K562 (cell line): Measurements from ENCODE around the gene GPR42. TPM values are rescaled to one million over a fixed set of nuclear protein-coding genes. Genes with fewer than 3 reads are reported as not detected.
A peak's percentile ranks its signal among the peaks of the same experiment; 100 is the strongest.

Experiments used
- ATAC-seq: fragments of 200-7000 bp; cut with Tn5 transposase; 3 replicates; pipeline ENCODE4 v1.9.1; 2020; ENCODE audit warnings: moderate library complexity
- BruUV-seq: library from RNA; stranded (reverse); fragments of 400-500 nt; replicated peaks from 2 replicates; lab custom pipeline; 2021; lab: Mats Ljungman, UMichigan
- CTCF ChIA-PET: fragments of 300-600 bp; formaldehyde crosslinking; extraction: SDS; loops from one replicate; lab custom pipeline; 2021; ENCODE audit warnings: low intra/inter-chr PET ratio; lab: Yijun Ruan, JAX
- POLR2A ChIA-PET: fragments of 300-600, 350-650 bp; sonication (Branson Sonifier 250); formaldehyde crosslinking; extraction: SDS; loops from one replicate; lab custom pipeline; 2021; ENCODE audit warnings: antibody characterized with exemption, inconsistent platforms; lab: Yijun Ruan, JAX
- DNase-seq, 4 experiments: peaks; one replicate each; pipeline versions ENCODE4 v3.0.0 to v3.0.0-alpha.2; 2011 to 2018; ENCODE audit warnings: low spot score in 3 of 4, mixed read lengths in 3 of 4; ENCODE audit errors: extremely low read depth in 1 of 4
- FAIRE-seq: peaks from 2 replicates; lab custom pipeline; 2011; peaks lifted over from hg19 to GRCh38; lab: Jason Lieb, UNC
- H2AFZ ChIP-seq: 2 replicates; pipeline ENCODE4 v1.6.0; 2011; ENCODE audit warnings: low read depth, low read length, control low read depth, inconsistent platforms
- H3K27ac ChIP-seq: fragments of 200-600 bp; 3 replicates; pipeline ENCODE4 v1.8.0; 2011; ENCODE audit warnings: low read depth, mild to moderate bottlenecking, control low read depth, inconsistent platforms, low read length, moderate library complexity, mixed read lengths; ENCODE audit errors: extremely low read depth
- H3K27me3 ChIP-seq, 2 experiments: fragments of 300-600 bp in 1 of 2; 2 replicates in 1 of 2; 3 replicates in 1 of 2; pipeline versions ENCODE4 v1.6.0 to v1.8.0; 2011; ENCODE audit warnings: inconsistent platforms in 2 of 2, low read length in 2 of 2, mild to moderate bottlenecking in 1 of 2, mixed read lengths in 1 of 2, moderate library complexity in 1 of 2; ENCODE audit not compliant: control insufficient read depth in 2 of 2, insufficient read depth in 2 of 2
- H3K36me3 ChIP-seq: fragments of 300-600 bp; 3 replicates; pipeline ENCODE4 v1.8.0; 2011; ENCODE audit warnings: mild to moderate bottlenecking, low read length, inconsistent platforms; ENCODE audit not compliant: control insufficient read depth, insufficient read depth
- H3K4me1 ChIP-seq, 2 experiments: fragments of 200-600 bp in 1 of 2; replicated peaks in 1 of 2; 2 replicates in 1 of 2; 3 replicates in 1 of 2; pipeline versions ENCODE4 v1.5.1 to v1.8.0; 2011; ENCODE audit warnings: inconsistent platforms in 2 of 2, low read length in 2 of 2, mild to moderate bottlenecking in 1 of 2, mixed read lengths in 1 of 2, moderate library complexity in 1 of 2; ENCODE audit not compliant: control insufficient read depth in 2 of 2, insufficient read depth in 2 of 2
- H3K4me2 ChIP-seq: 2 replicates; pipeline ENCODE4 v1.6.1; 2011; ENCODE audit warnings: low read length, control low read depth, inconsistent platforms, mixed read lengths; ENCODE audit not compliant: insufficient read depth
- H3K4me3 ChIP-seq: fragments of 200-600 bp; sonication (generic), shearing (Covaris generic); 2 replicates; pipeline ENCODE4 v1.5.1; 2016; ENCODE audit warnings: control low read depth, inconsistent platforms
- H3K79me2 ChIP-seq: fragments of 200-600 bp; 3 replicates; pipeline ENCODE4 v1.8.0; 2011; ENCODE audit warnings: low read length, inconsistent platforms; ENCODE audit not compliant: control insufficient read depth, insufficient read depth
- H3K9ac ChIP-seq, 2 experiments: 2 replicates each; pipeline versions ENCODE4 v1.6.0 to v1.6.1; 2011; ENCODE audit warnings: low read depth in 2 of 2, low read length in 2 of 2, control low read depth in 1 of 2, inconsistent platforms in 1 of 2, mild to moderate bottlenecking in 1 of 2, mixed read lengths in 1 of 2; ENCODE audit not compliant: insufficient read depth in 1 of 2
- H3K9me1 ChIP-seq: one replicate; pipeline ENCODE4 v1.6.0; 2011; ENCODE audit warnings: inconsistent platforms, mild to moderate bottlenecking, low read length, moderate library complexity; ENCODE audit not compliant: control insufficient read depth, insufficient read depth
- H3K9me3 ChIP-seq: replicated peaks from 2 replicates; pipeline ENCODE4 v1.5.1; 2011; ENCODE audit warnings: low read depth, low read length, inconsistent platforms; ENCODE audit not compliant: control insufficient read depth, insufficient read depth
- H4K20me1 ChIP-seq: replicated peaks from 2 replicates; pipeline ENCODE4 v1.6.1; 2011; ENCODE audit warnings: low read length, inconsistent platforms, mixed read lengths; ENCODE audit not compliant: control insufficient read depth, insufficient read depth
- ARID1B ChIP-seq: fragments of 450-650 bp; IDR thresholded peaks from 2 replicates; pipeline ENCODE4 v1.6.1; 2016; ENCODE audit warnings: antibody characterized with exemption, mild to moderate bottlenecking, inconsistent platforms
- CBX2 ChIP-seq: fragments of 200-600 bp; sonication (generic); IDR thresholded peaks from one replicate; pipeline ENCODE4 v1.6.1; 2012; ENCODE audit warnings: mild to moderate bottlenecking, low read length, inconsistent platforms; ENCODE audit not compliant: insufficient read depth, poor library complexity, severe bottlenecking
- HDAC1 ChIP-seq, 2 experiments: fragments of 450-650 bp; IDR thresholded peaks; 2 replicates each; pipeline ENCODE4 v1.6.1; 2016 to 2017; ENCODE audit warnings: inconsistent platforms in 1 of 2, mild to moderate bottlenecking in 1 of 2, moderate library complexity in 1 of 2
- MNT ChIP-seq, 2 experiments: fragments of 450-650 bp; conservative IDR thresholded peaks; 2 replicates each; pipeline ENCODE4 v1.6.1; 2017; ENCODE audit warnings: mild to moderate bottlenecking in 2 of 2, moderate library complexity in 2 of 2
- SREBF2 ChIP-seq: sonication (generic); formaldehyde crosslinking; IDR thresholded peaks from 2 replicates; pipeline ENCODE4 v1.4.0; 2020; ENCODE audit warnings: mild to moderate bottlenecking, missing genetic modification reagents
- ZBTB40 ChIP-seq, 2 experiments: fragments of 450-650 bp in 1 of 2; sonication (generic) in 1 of 2; formaldehyde crosslinking in 1 of 2; IDR thresholded peaks; 2 replicates each; pipeline versions ENCODE4 v1.7.1 to v1.9.0; 2016 to 2022; ENCODE audit warnings: inconsistent platforms in 1 of 2, mild to moderate bottlenecking in 1 of 2, missing genetic modification reagents in 1 of 2
- WGBS: fragments of 100-300 bp; shearing (Covaris generic); methylation state at CpG from one replicate; pipeline ENCODE4 v1.1.6; 2016; ENCODE audit warnings: low coverage, mixed read lengths; ENCODE audit not compliant: insufficient coverage; ENCODE audit errors: missing lambda C conversion rate; 5-methylcytosine and 5-hydroxymethylcytosine counted together
- in situ Hi-C: fragments of 300-500 bp; cut with MboI; formaldehyde crosslinking; loops from 4 replicates; pipeline ENCODE4 v1.15.0; 2018; ENCODE audit warnings: inconsistent platforms, mixed read lengths
- intact Hi-C: fragments of 100-400 bp; cut with micrococcal nuclease; formaldehyde crosslinking; loops from 2 replicates; pipeline ENCODE4 v1.14.2; 2022
- polyA plus RNA-seq, 8 experiments: library from polyadenylated mRNA; depleted of rRNA in 4 of 8; stranded (reverse) in 5 of 8; unstranded in 3 of 8; fragments of >200 nt; fragmentation: Nextera tagmentation in 2 of 8; fragmentation: Illumina TruSeq in 1 of 8; extraction: Ambion mirVana in 2 of 8; extraction: Trizol in 1 of 8; gene quantifications; 2 replicates each; pipeline versions ENCODE4 v1.2.1 to v1.2.3, GENCODE V29; 2011 to 2014; ENCODE audit warnings: inconsistent platforms in 1 of 8, missing spikeins in 1 of 8
- total RNA-seq, 7 experiments: library from RNA; depleted of rRNA in 6 of 7; stranded (reverse); fragments of >200 nt in 6 of 7; fragmentation: Illumina TruSeq in 2 of 7; extraction: Trizol in 2 of 7; gene quantifications; 2 replicates each; pipeline versions ENCODE4 v1.2.1 to v1.2.3, GENCODE V29; 2011 to 2021; ENCODE audit warnings: low replicate concordance in 1 of 7

Gene GPR42
- total and polyA plus RNA-seq, 9 of the 15 experiments (the other 6 are each of a cell fraction or from before 2014, with no cell fraction given): not detected

GRCh38 chr19:35389192-35389861, 18.5 kb downstream of the GPR42 start (continued):
- TF ChIP-seq HDAC1 (IDR thresholded peaks at IDR 0.05): peak in 1 of 2 experiments; percentile 36; a peak in 2 of 4 replicates

GRCh38 chr19:35392742-35393715, 22.2 kb downstream of the GPR42 start:
- H3K9me1 ChIP-seq: no peaks in the 10 kb centered on the region
- in situ Hi-C loops: no loop called here
- no peak for FAIRE-seq
- H3K79me2 ChIP-seq: no peaks in the 10 kb centered on the region
- H3K27ac ChIP-seq: no peak overlapping the region
- WGBS: 51% methylated on average over 5 of the region's 5 CpGs
- POLR2A ChIA-PET: no interaction called here
- H2AFZ ChIP-seq: no peak overlapping the region
- no peaks in the 10 kb centered on the region; a peak in 1 of 5 replicates for H3K27me3 ChIP-seq
- H3K4me3 ChIP-seq: no peak overlapping the region
- intact Hi-C loops: no loop called here
- no peak for DNase-seq
- H3K9me3 ChIP-seq: no peaks in the 10 kb centered on the region
- no TSS peak for BruUV-seq
- no peaks in the 10 kb centered on the region for H3K36me3 ChIP-seq
- no peaks in the 10 kb centered on the region for H4K20me1 ChIP-seq
- no peak overlapping the region for H3K4me2 ChIP-seq
- CTCF ChIA-PET: no interaction called here
- peaks cover 16 to 21% of the 10 kb centered on the region in 2 experiments; a peak in 4 of 5 replicates for H3K4me1 ChIP-seq
- H3K9ac ChIP-seq: no peak overlapping the region
- ATAC-seq: no peak
- TF ChIP-seq ZBTB40 (IDR thresholded peaks at IDR 0.05): no peak
- no peak for TF ChIP-seq ZBTB40 (CRISPR knock-in tag; IDR thresholded peaks at IDR 0.05)
- TF ChIP-seq ARID1B: 0 out of 2 replicates have a peak, but pooled peaks have one; percentile 19
- TF ChIP-seq CBX2: no peak
- no peak for TF ChIP-seq SREBF2 (CRISPR knock-in tag)
- TF ChIP-seq MNT (conservative IDR thresholded peaks at IDR 0.05): no peak
